Panc1 (cell line): ENCODE results near the gene MACC1. TPM values are rescaled to one million over a fixed set of nuclear protein-coding genes. Genes with fewer than 3 reads are reported as not detected.

ENCODE experiments used
- ATAC-seq: fragments of 200-7000 bp; cut with Tn5 transposase; 2 replicates; pipeline ENCODE4 v1.9.1; 2020; ENCODE audit warnings: mild to moderate bottlenecking, moderate library complexity
- BruUV-seq: library from RNA; stranded (reverse); fragments of 400-500 nt; replicated peaks from 2 replicates; lab custom pipeline; 2021; lab: Mats Ljungman, UMichigan
- CTCF ChIA-PET: fragments of 300-600 bp; sonication (Branson Sonifier 250); formaldehyde crosslinking; loops from one replicate; lab custom pipeline; 2022; ENCODE audit warnings: antibody characterized with exemption; lab: Charles Lee
- POLR2A ChIA-PET: fragments of 300-600 bp; sonication (Branson Sonifier 250); formaldehyde crosslinking; loops from one replicate; lab custom pipeline; 2022; ENCODE audit warnings: antibody characterized with exemption; lab: Charles Lee
- DNase-seq: peaks from one replicate; pipeline ENCODE4 v3.0.0-alpha.2; 2010; ENCODE audit warnings: low read depth, low spot score
- H3K27ac ChIP-seq: 2 replicates; pipeline ENCODE4 v1.5.1; 2011; ENCODE audit warnings: mild to moderate bottlenecking, low read length, inconsistent platforms
- H3K27me3 ChIP-seq: fragments of 200-500 bp; sonication (Bioruptor generic); 2 replicates; pipeline ENCODE4 v1.6.0; 2014; ENCODE audit warnings: low read length, inconsistent platforms; ENCODE audit not compliant: control insufficient read depth, insufficient read depth
- H3K36me3 ChIP-seq: fragments of 200-500 bp; sonication (Bioruptor generic); 2 replicates; pipeline ENCODE4 v1.5.1; 2014; ENCODE audit warnings: inconsistent platforms, mild to moderate bottlenecking, low read length, moderate library complexity; ENCODE audit not compliant: control insufficient read depth, insufficient read depth
- H3K4me1 ChIP-seq: 2 replicates; pipeline ENCODE4 v1.5.1; 2011; ENCODE audit warnings: inconsistent platforms, mild to moderate bottlenecking, low read length, moderate library complexity; ENCODE audit not compliant: control insufficient read depth, insufficient read depth
- H3K4me3 ChIP-seq, 2 experiments: 2 replicates each; pipeline ENCODE4 v1.5.1; 2011 to 2012; ENCODE audit warnings: low read depth in 2 of 2, low read length in 2 of 2, mild to moderate bottlenecking in 2 of 2, inconsistent platforms in 1 of 2, moderate library complexity in 1 of 2
- H3K9me3 ChIP-seq: fragments of 200-500 bp; sonication (Bioruptor generic); 2 replicates; pipeline ENCODE4 v1.5.1; 2014; ENCODE audit warnings: low read depth, mild to moderate bottlenecking, inconsistent platforms, low read length, moderate library complexity; ENCODE audit not compliant: control insufficient read depth, insufficient read depth
- CTCF ChIP-seq: fragments of 450-650 bp; IDR thresholded peaks from 2 replicates; pipeline ENCODE4 v1.5.1; 2017; ENCODE audit warnings: mild to moderate bottlenecking
- POLR2AphosphoS5 ChIP-seq: IDR thresholded peaks from 2 replicates; pipeline ENCODE4 v1.6.1; 2012; ENCODE audit warnings: mild to moderate bottlenecking, low read depth, low read length, moderate library complexity
- REST ChIP-seq, 2 experiments: IDR thresholded peaks; 2 replicates each; pipeline ENCODE4 v1.6.1; 2011 to 2012; ENCODE audit warnings: low read depth in 2 of 2, control low read depth in 1 of 2, low read length in 1 of 2, mild to moderate bottlenecking in 1 of 2, moderate library complexity in 1 of 2; ENCODE audit not compliant: insufficient read depth in 1 of 2
- SIN3A ChIP-seq: IDR thresholded peaks from 2 replicates; pipeline ENCODE4 v1.6.1; 2012; ENCODE audit warnings: low read depth, mild to moderate bottlenecking, low read length, moderate library complexity, borderline replicate concordance; ENCODE audit not compliant: insufficient read depth
- TCF7L2 ChIP-seq: IDR thresholded peaks from 2 replicates; pipeline ENCODE4 v1.6.1; 2011; ENCODE audit warnings: mild to moderate bottlenecking, low read depth, low read length, inconsistent platforms
- in situ Hi-C: cut with HindIII; loops from 2 replicates; pipeline ENCODE4 v1.10.0; 2016; ENCODE audit warnings: low sequenced_read_pairs, low pct_unique_long_range_greater_than_20kb
- intact Hi-C: fragments of 100-400 bp; cut with micrococcal nuclease; formaldehyde crosslinking; loops from one replicate; pipeline ENCODE4 v1.10.0; 2022; ENCODE audit not compliant: unreplicated experiment
- total RNA-seq: library from RNA; stranded (reverse); gene quantifications from one replicate; pipeline ENCODE4 v1.2.1, GENCODE V29; 2021; ENCODE audit not compliant: unreplicated experiment

Gene MACC1
- total RNA-seq, 1 experiment from 2014 or later, result 0.08 TPM

- in situ Hi-C loops, result no loop called here
- Histone ChIP-seq H3K27me3 (no peaks in the 10 kb centered on the region), H3K27ac (no peak overlapping the region), H3K4me3 (no peak overlapping the region), H3K4me1 (no peaks in the 10 kb centered on the region), H3K36me3 (no peaks in the 10 kb centered on the region), H3K9me3 (no peaks in the 10 kb centered on the region)
- DNase-seq (no peak), ATAC-seq (no peak)
- ChIA-PET POLR2A (no interaction called here), CTCF (no interaction called here)
- no TSS peak for BruUV-seq
- TF ChIP-seq TCF7L2, result no peak
- no peak for TF ChIP-seq SIN3A
- TF ChIP-seq POLR2AphosphoS5, result no peak
- no peak for TF ChIP-seq CTCF
- intact Hi-C loops, result loop anchor here (2.0 kb wide), 1 partner anchor 427 kb away; no protein-coding TSS in a partner anchor
Observed at GRCh38 chr7:20173828-20174227, 43.4 kb downstream of the MACC1 start.

- TF ChIP-seq CTCF, result peak; percentile 76
- no peak for TF ChIP-seq SIN3A
- H3K27me3 ChIP-seq, result no peaks in the 10 kb centered on the region
- no peaks in the 10 kb centered on the region for H3K9me3 ChIP-seq
- in situ Hi-C loops, result no loop called here
- H3K4me1 ChIP-seq, result no peaks in the 10 kb centered on the region
- no peak overlapping the region for H3K27ac ChIP-seq
- ChIA-PET POLR2A (no interaction called here), CTCF (interaction anchor here (0.6 to 1.0 kb wide), 4 partner anchors 388 to 459 kb away, joined by 4 to 5 read pairs (median 4); no protein-coding TSS in a partner anchor)
- ATAC-seq (peak; percentile 89), DNase-seq (peak; percentile 60)
- no peaks in the 10 kb centered on the region for H3K36me3 ChIP-seq
- intact Hi-C loops, result loop anchor here (2.0 kb wide), 1 partner anchor 426 kb away; no protein-coding TSS in a partner anchor
- H3K4me3 ChIP-seq, result no peak overlapping the region
- no TSS peak for BruUV-seq
Observed at GRCh38 chr7:20172736-20173334, 44.3 kb downstream of the MACC1 start.

- Histone ChIP-seq H3K9me3 (no peaks in the 10 kb centered on the region), H3K36me3 (no peaks in the 10 kb centered on the region), H3K4me3 (no peak overlapping the region), H3K27me3 (no peaks in the 10 kb centered on the region), H3K27ac (no peak overlapping the region), H3K4me1 (no peaks in the 10 kb centered on the region)
- ATAC-seq (no peak), DNase-seq (no peak)
- CTCF ChIA-PET, result interaction anchor here (0.5 to 0.9 kb wide), 2 partner anchors 9 to 457 kb away, joined by 3 to 4 read pairs; no protein-coding TSS in a partner anchor
- POLR2A ChIA-PET, result no interaction called here
- no TSS peak for BruUV-seq
- intact Hi-C loops (no loop called here), in situ Hi-C loops (no loop called here)
- no peak for TF ChIP-seq REST (IDR thresholded peaks at IDR 0.05; ENCODE audit: insufficient read depth in 1 of 2, low read depth in 2 of 2, low read length in 1 of 2)
- TF ChIP-seq TCF7L2, result no peak
- no peak for TF ChIP-seq CTCF
- TF ChIP-seq SIN3A, result no peak
- no peak for TF ChIP-seq POLR2AphosphoS5
Observed at GRCh38 chr7:20170633-20171032, 46.6 kb downstream of the MACC1 start.
